Measurements from ENCODE around the gene MSRB1. TPM values are rescaled to one million over a fixed set of nuclear protein-coding genes. Genes with fewer than 3 reads are reported as not detected.

The MSRB1 gene
- total and polyA plus RNA-seq, 2 of the 13 experiments (the other 11 are each of a cell fraction or from before 2014, with no cell fraction given) = 32.1 to 75.4 TPM

DNA sequence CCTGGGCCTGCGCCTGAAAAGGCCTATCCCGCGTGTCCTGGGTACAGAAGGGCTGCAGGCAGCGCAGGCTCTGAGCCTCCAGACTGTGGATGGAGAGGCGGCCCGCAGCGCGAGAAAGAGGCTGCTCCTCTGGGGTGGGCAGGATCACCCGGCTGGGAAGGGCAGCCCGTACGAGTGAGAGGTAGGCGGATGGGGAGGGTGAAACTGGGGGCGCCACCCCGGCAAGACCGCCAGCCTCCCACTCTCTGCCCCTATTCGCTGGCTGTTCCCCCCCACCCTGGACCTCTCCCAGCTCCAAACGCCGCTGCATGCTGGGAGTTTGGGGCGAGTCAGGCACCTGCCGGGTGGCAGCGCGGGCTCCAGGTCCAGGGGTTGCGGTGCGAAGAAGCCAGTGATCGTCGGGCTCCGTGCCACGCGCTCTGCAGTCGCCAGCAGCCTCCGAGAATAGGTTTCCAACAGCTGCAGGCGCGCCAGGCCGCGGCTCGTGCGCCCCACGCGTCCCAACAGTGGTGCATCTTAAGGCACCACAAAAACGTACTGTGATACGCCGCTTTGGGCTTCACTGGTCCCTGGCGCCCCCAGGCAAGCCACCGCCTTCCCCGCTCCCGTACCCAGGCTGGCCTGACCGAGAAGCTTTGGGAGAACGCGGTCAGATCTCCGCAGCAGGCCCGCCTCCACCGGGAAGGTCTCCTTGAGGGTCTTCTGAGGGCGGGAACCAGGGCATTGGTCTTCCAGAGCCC, 37.2 kb upstream of the MSRB1 start:
- H3K27me3 ChIP-seq (ENCODE audit: control insufficient read depth in 1 of 2, insufficient read depth in 2 of 2, low read length in 2 of 2) = no peaks in the 10 kb centered on the region
- H3K79me2 ChIP-seq (ENCODE audit: insufficient read depth, low read length) = peaks cover 6% of the 10 kb centered on the region
- POLR2A ChIA-PET = interaction anchor here (6.8 kb wide), 1 partner anchor 16 kb away, joined by 62 read pairs; the partner anchor contains the start of gene RPS2
- no peak overlapping the region for H3K27ac ChIP-seq (ENCODE audit: extremely low read length, insufficient read depth, low read length)
- CTCF ChIA-PET (ENCODE audit: low intra/inter-chr PET ratio, low total read pairs) = no interaction called here
- in situ Hi-C loops (cut with HindIII; ENCODE audit: extremely low pct_ligation_motif_present, low pct_unique_long_range_greater_than_20kb) (no loop called here), intact Hi-C loops (cut with micrococcal nuclease; ENCODE audit: unreplicated experiment) (no loop called here)
- WGBS (ENCODE audit: low lambda C conversion rate) = 94% methylated on average over 20 of the region's 53 CpGs
- no peak for FAIRE-seq
- no peak overlapping the region for H3K9ac ChIP-seq (ENCODE audit: insufficient read depth, low read depth, low read length)
- TF ChIP-seq HNRNPUL1 (IDR thresholded peaks at IDR 0.05; ENCODE audit: low read depth, low read length) = no peak
- peak; percentile 71 for TF ChIP-seq AGO2 (optimal IDR thresholded peaks at IDR 0.05; ENCODE audit: low read depth, low read length)
- TF ChIP-seq RBFOX2 (IDR thresholded peaks at IDR 0.05; ENCODE audit: low read depth, low read length) = peak; percentile 41; the same call in 1 of the 2 replicates
- no peak for TF ChIP-seq PPARG (CRISPR knock-in tag; conservative IDR thresholded peaks at IDR 0.05)
- TF ChIP-seq POLR2A (IDR thresholded peaks at IDR 0.05; ENCODE audit: insufficient read depth in 1 of 2, low read depth in 2 of 2, low read length in 2 of 2) = 0 out of 4 replicates have a peak, but pooled peaks of 1 of the 2 experiments have one; percentile 9
- TF ChIP-seq ZNF720 (CRISPR knock-in tag; IDR thresholded peaks at IDR 0.05) = no peak
- H3K4me3 ChIP-seq (replicated peaks in 1 of 3; ENCODE audit: insufficient read depth in 1 of 3, low read depth in 2 of 3, low read length in 3 of 3) = no peak overlapping the region
- ATAC-seq = no peak
- H3K4me1 ChIP-seq (ENCODE audit: insufficient read depth, low read length) = peaks cover 25% of the 10 kb centered on the region
- no peaks in the 10 kb centered on the region for H4K20me1 ChIP-seq (ENCODE audit: insufficient read depth, low read length)
- no peak overlapping the region for H3K4me2 ChIP-seq (ENCODE audit: low read depth, low read length)
- no peaks in the 10 kb centered on the region for H3K9me3 ChIP-seq (ENCODE audit: low read length)
- DNase-seq (ENCODE audit: low spot score) = no peak
- H3K36me3 ChIP-seq (replicated peaks in 1 of 2; ENCODE audit: control insufficient read depth in 1 of 2, insufficient read depth in 2 of 2, low read length in 2 of 2) = peaks cover 13 to 23% of the 10 kb centered on the region in 2 experiments; a peak in 3 of 5 replicates
- H2AFZ ChIP-seq (ENCODE audit: low read length) = no peak overlapping the region
- BruUV-seq (replicated peaks) = no TSS peak

GRCh38 chr16:1979271-1980029, 36.5 kb upstream of the MSRB1 start:
- POLR2A ChIA-PET = interaction anchor here (1.4 to 6.8 kb wide), 2 partner anchors 15 kb away, joined by 4 to 62 read pairs; partner anchors contain the start of gene RPS2
- in situ Hi-C loops (cut with HindIII; ENCODE audit: extremely low pct_ligation_motif_present, low pct_unique_long_range_greater_than_20kb) = no loop called here

More at GRCh38 chr16:1979271-1980029, 36.5 kb upstream of the MSRB1 start:
- intact Hi-C loops (cut with micrococcal nuclease; ENCODE audit: unreplicated experiment) = no loop called here
- Histone ChIP-seq H3K4me2 (ENCODE audit: low read depth, low read length) (no peak overlapping the region), H3K4me3 (replicated peaks in 1 of 3; ENCODE audit: insufficient read depth in 1 of 3, low read depth in 2 of 3, low read length in 3 of 3) (no peak overlapping the region), H3K27ac (ENCODE audit: extremely low read length, insufficient read depth, low read length) (no peak overlapping the region), H3K4me1 (ENCODE audit: insufficient read depth, low read length) (peaks cover 21% of the 10 kb centered on the region), H3K36me3 (replicated peaks in 1 of 2; ENCODE audit: control insufficient read depth in 1 of 2, insufficient read depth in 2 of 2, low read length in 2 of 2) (peaks cover 18 to 30% of the 10 kb centered on the region in 2 experiments; a peak in 3 of 5 replicates), H3K79me2 (ENCODE audit: insufficient read depth, low read length) (no peaks in the 10 kb centered on the region), H3K9me3 (ENCODE audit: low read length) (no peaks in the 10 kb centered on the region), H3K27me3 (ENCODE audit: control insufficient read depth in 1 of 2, insufficient read depth in 2 of 2, low read length in 2 of 2) (no peaks in the 10 kb centered on the region), H3K9ac (ENCODE audit: insufficient read depth, low read depth, low read length) (no peak overlapping the region), H4K20me1 (ENCODE audit: insufficient read depth, low read length) (no peaks in the 10 kb centered on the region), H2AFZ (ENCODE audit: low read length) (no peak overlapping the region)
- no TSS peak for BruUV-seq (replicated peaks)
- no peak for ATAC-seq
- no peak for FAIRE-seq
- WGBS (ENCODE audit: low lambda C conversion rate) = 97% methylated on average over 59 of the region's 70 CpGs
- TF ChIP-seq ZNF446 (CRISPR knock-in tag; IDR thresholded peaks at IDR 0.05) (no peak), ZNF816 (CRISPR knock-in tag; IDR thresholded peaks at IDR 0.05; ENCODE audit: borderline replicate concordance) (no peak), FOXM1 (CRISPR knock-in tag; IDR thresholded peaks at IDR 0.05) (no peak), NR2F2 (IDR thresholded peaks at IDR 0.05; ENCODE audit: borderline replicate concordance, low read depth) (no peak), RBFOX2 (IDR thresholded peaks at IDR 0.05; ENCODE audit: low read depth, low read length) (peak; percentile 14; the same call in 1 of the 2 replicates), RXRA (CRISPR knock-in tag; IDR thresholded peaks at IDR 0.05) (no peak), ZBTB33 (CRISPR knock-in tag; IDR thresholded peaks at IDR 0.05) (peak; percentile 7; the same call in 1 of the 2 replicates)
- CTCF ChIA-PET (ENCODE audit: low intra/inter-chr PET ratio, low total read pairs) = no interaction called here
- no peak for DNase-seq (ENCODE audit: low spot score)

All from HepG2 (cell line).